ENCODE measurements around the gene SLU7.

SLU7 gene

GRCh38 chr5:160369990-160370712, 48.7 kb downstream of the SLU7 start, which contains the start of gene C1QTNF2:
Gene C1QTNF2 (minus strand): TSS chr5:160370626. CDS start chr5:160355011, 15,615 bp downstream.
- H3K27ac ChIP-seq (ENCODE audit: low read depth in 2 of 2, low read length in 2 of 2), result peak within 1 kb of the TSS in 1 of 2 donors; percentile 33
- no peaks in the 10 kb centered on the region for H3K36me3 ChIP-seq (ENCODE audit: control insufficient read depth in 2 of 2, insufficient read depth in 2 of 2, low read length in 2 of 2)
- H3K9me3 ChIP-seq (ENCODE audit: control insufficient read depth in 2 of 2, low read length in 2 of 2), result no peaks in the 10 kb centered on the region
- H3K4me1 ChIP-seq (ENCODE audit: control insufficient read depth in 2 of 2, insufficient read depth in 2 of 2, low read length in 2 of 2), result peaks cover 0 to 3% of the 10 kb centered on the region in 2 donors
- H3K9ac ChIP-seq (ENCODE audit: low read depth in 1 of 2, low read length in 2 of 2), result peak within 1 kb of the TSS; percentile 4 to 36
- H3K27me3 ChIP-seq (ENCODE audit: control insufficient read depth in 2 of 2, insufficient read depth in 2 of 2, low read length in 2 of 2), result no peaks in the 10 kb centered on the region
- peak within 1 kb of the TSS; percentile 61 to 75 for H3K4me3 ChIP-seq (ENCODE audit: low read length in 2 of 2)

- Histone ChIP-seq H3K9ac (ENCODE audit: low read depth in 1 of 2, low read length in 2 of 2) (no peak overlapping the region), H3K9me3 (ENCODE audit: control insufficient read depth in 2 of 2, low read length in 2 of 2) (no peaks in the 10 kb centered on the region), H3K36me3 (ENCODE audit: control insufficient read depth in 2 of 2, insufficient read depth in 2 of 2, low read length in 2 of 2) (no peaks in the 10 kb centered on the region), H3K27ac (ENCODE audit: low read depth in 2 of 2, low read length in 2 of 2) (no peak overlapping the region), H3K27me3 (ENCODE audit: control insufficient read depth in 2 of 2, insufficient read depth in 2 of 2, low read length in 2 of 2) (no peaks in the 10 kb centered on the region), H3K4me1 (ENCODE audit: control insufficient read depth in 2 of 2, insufficient read depth in 2 of 2, low read length in 2 of 2) (peaks cover 4 to 6% of the 10 kb centered on the region in 2 donors), H3K4me3 (ENCODE audit: low read length in 2 of 2) (no peak overlapping the region)
These were observed 51.0 kb downstream of the SLU7 start for GRCh38 chr5:160367885-160368284.

GRCh38 chr5:160367261-160367660, 51.6 kb downstream of the SLU7 start:
- peaks cover 6 to 7% of the 10 kb centered on the region in 2 donors for H3K4me1 ChIP-seq (ENCODE audit: control insufficient read depth in 2 of 2, insufficient read depth in 2 of 2, low read length in 2 of 2)
- H3K9me3 ChIP-seq (ENCODE audit: control insufficient read depth in 2 of 2, low read length in 2 of 2), result no peaks in the 10 kb centered on the region
- H3K27ac ChIP-seq (ENCODE audit: low read depth in 2 of 2, low read length in 2 of 2), result no peak overlapping the region
- H3K9ac ChIP-seq (ENCODE audit: low read depth in 1 of 2, low read length in 2 of 2), result no peak overlapping the region
- H3K4me3 ChIP-seq (ENCODE audit: low read length in 2 of 2), result no peak overlapping the region
- H3K27me3 ChIP-seq (ENCODE audit: control insufficient read depth in 2 of 2, insufficient read depth in 2 of 2, low read length in 2 of 2), result no peaks in the 10 kb centered on the region
- no peaks in the 10 kb centered on the region for H3K36me3 ChIP-seq (ENCODE audit: control insufficient read depth in 2 of 2, insufficient read depth in 2 of 2, low read length in 2 of 2)

GRCh38 chr5:160366230-160366629, 52.7 kb downstream of the SLU7 start:
- Histone ChIP-seq H3K9me3 (ENCODE audit: control insufficient read depth in 2 of 2, low read length in 2 of 2) (no peaks in the 10 kb centered on the region), H3K9ac (ENCODE audit: low read depth in 1 of 2, low read length in 2 of 2) (no peak overlapping the region), H3K4me1 (ENCODE audit: control insufficient read depth in 2 of 2, insufficient read depth in 2 of 2, low read length in 2 of 2) (peaks cover 6 to 7% of the 10 kb centered on the region in 2 donors), H3K4me3 (ENCODE audit: low read length in 2 of 2) (no peak overlapping the region), H3K27ac (ENCODE audit: low read depth in 2 of 2, low read length in 2 of 2) (no peak overlapping the region), H3K27me3 (ENCODE audit: control insufficient read depth in 2 of 2, insufficient read depth in 2 of 2, low read length in 2 of 2) (no peaks in the 10 kb centered on the region), H3K36me3 (ENCODE audit: control insufficient read depth in 2 of 2, insufficient read depth in 2 of 2, low read length in 2 of 2) (no peaks in the 10 kb centered on the region)

- Histone ChIP-seq H3K9me3 (ENCODE audit: control insufficient read depth in 2 of 2, low read length in 2 of 2) (no peaks in the 10 kb centered on the region), H3K27ac (ENCODE audit: low read depth in 2 of 2, low read length in 2 of 2) (peak overlapping the region; percentile 7 to 31), H3K9ac (ENCODE audit: low read depth in 1 of 2, low read length in 2 of 2) (peak overlapping the region in 1 of 2 donors; percentile 18), H3K4me1 (ENCODE audit: control insufficient read depth in 2 of 2, insufficient read depth in 2 of 2, low read length in 2 of 2) (peaks cover 9 to 10% of the 10 kb centered on the region in 2 donors), H3K36me3 (ENCODE audit: control insufficient read depth in 2 of 2, insufficient read depth in 2 of 2, low read length in 2 of 2) (no peaks in the 10 kb centered on the region), H3K27me3 (ENCODE audit: control insufficient read depth in 2 of 2, insufficient read depth in 2 of 2, low read length in 2 of 2) (no peaks in the 10 kb centered on the region), H3K4me3 (ENCODE audit: low read length in 2 of 2) (no peak overlapping the region)
These were observed 55.1 kb downstream of the SLU7 start for GRCh38 chr5:160363660-160364395.

- Histone ChIP-seq H3K36me3 (ENCODE audit: control insufficient read depth in 2 of 2, insufficient read depth in 2 of 2, low read length in 2 of 2) (no peaks in the 10 kb centered on the region), H3K4me3 (ENCODE audit: low read length in 2 of 2) (no peak overlapping the region), H3K4me1 (ENCODE audit: control insufficient read depth in 2 of 2, insufficient read depth in 2 of 2, low read length in 2 of 2) (peaks cover 9 to 10% of the 10 kb centered on the region in 2 donors), H3K9ac (ENCODE audit: low read depth in 1 of 2, low read length in 2 of 2) (peak overlapping the region in 1 of 2 donors; percentile 18), H3K27ac (ENCODE audit: low read depth in 2 of 2, low read length in 2 of 2) (peak overlapping the region; percentile 16 to 31), H3K27me3 (ENCODE audit: control insufficient read depth in 2 of 2, insufficient read depth in 2 of 2, low read length in 2 of 2) (no peaks in the 10 kb centered on the region), H3K9me3 (ENCODE audit: control insufficient read depth in 2 of 2, low read length in 2 of 2) (no peaks in the 10 kb centered on the region)
These were observed 55.7 kb downstream of the SLU7 start for GRCh38 chr5:160363211-160363610.

- no peaks in the 10 kb centered on the region for H3K27me3 ChIP-seq (ENCODE audit: control insufficient read depth in 2 of 2, insufficient read depth in 2 of 2, low read length in 2 of 2)
- no peak overlapping the region for H3K9ac ChIP-seq (ENCODE audit: low read depth in 1 of 2, low read length in 2 of 2)
- H3K9me3 ChIP-seq (ENCODE audit: control insufficient read depth in 2 of 2, low read length in 2 of 2), result no peaks in the 10 kb centered on the region
- H3K27ac ChIP-seq (ENCODE audit: low read depth in 2 of 2, low read length in 2 of 2), result no peak overlapping the region
- H3K36me3 ChIP-seq (ENCODE audit: control insufficient read depth in 2 of 2, insufficient read depth in 2 of 2, low read length in 2 of 2), result no peaks in the 10 kb centered on the region
- peaks cover 9 to 10% of the 10 kb centered on the region in 2 donors for H3K4me1 ChIP-seq (ENCODE audit: control insufficient read depth in 2 of 2, insufficient read depth in 2 of 2, low read length in 2 of 2)
- no peak overlapping the region for H3K4me3 ChIP-seq (ENCODE audit: low read length in 2 of 2)
These were observed 57.2 kb downstream of the SLU7 start for GRCh38 chr5:160361624-160362228.

- Histone ChIP-seq H3K27me3 (ENCODE audit: control insufficient read depth in 2 of 2, insufficient read depth in 2 of 2, low read length in 2 of 2) (no peaks in the 10 kb centered on the region), H3K27ac (ENCODE audit: low read depth in 2 of 2, low read length in 2 of 2) (peak overlapping the region in 1 of 2 donors; percentile 15), H3K9ac (ENCODE audit: low read depth in 1 of 2, low read length in 2 of 2) (no peak overlapping the region), H3K4me3 (ENCODE audit: low read length in 2 of 2) (no peak overlapping the region), H3K4me1 (ENCODE audit: control insufficient read depth in 2 of 2, insufficient read depth in 2 of 2, low read length in 2 of 2) (peaks cover 9 to 10% of the 10 kb centered on the region in 2 donors), H3K9me3 (ENCODE audit: control insufficient read depth in 2 of 2, low read length in 2 of 2) (no peaks in the 10 kb centered on the region), H3K36me3 (ENCODE audit: control insufficient read depth in 2 of 2, insufficient read depth in 2 of 2, low read length in 2 of 2) (no peaks in the 10 kb centered on the region)
These were observed 58.6 kb downstream of the SLU7 start for GRCh38 chr5:160360310-160360709.

- H3K4me1 ChIP-seq (ENCODE audit: control insufficient read depth in 2 of 2, insufficient read depth in 2 of 2, low read length in 2 of 2), result peaks cover 9 to 10% of the 10 kb centered on the region in 2 donors
- no peak overlapping the region for H3K4me3 ChIP-seq (ENCODE audit: low read length in 2 of 2)
- peak overlapping the region in 1 of 2 donors; percentile 15 for H3K27ac ChIP-seq (ENCODE audit: low read depth in 2 of 2, low read length in 2 of 2)
- H3K27me3 ChIP-seq (ENCODE audit: control insufficient read depth in 2 of 2, insufficient read depth in 2 of 2, low read length in 2 of 2), result no peaks in the 10 kb centered on the region
- H3K9ac ChIP-seq (ENCODE audit: low read depth in 1 of 2, low read length in 2 of 2), result no peak overlapping the region
- no peaks in the 10 kb centered on the region for H3K9me3 ChIP-seq (ENCODE audit: control insufficient read depth in 2 of 2, low read length in 2 of 2)
- no peaks in the 10 kb centered on the region for H3K36me3 ChIP-seq (ENCODE audit: control insufficient read depth in 2 of 2, insufficient read depth in 2 of 2, low read length in 2 of 2)
These were observed 59.1 kb downstream of the SLU7 start for GRCh38 chr5:160359816-160360215.

GRCh38 chr5:160359242-160359641, 59.6 kb downstream of the SLU7 start:
- Histone ChIP-seq H3K27ac (ENCODE audit: low read depth in 2 of 2, low read length in 2 of 2) (no peak overlapping the region), H3K4me3 (ENCODE audit: low read length in 2 of 2) (no peak overlapping the region), H3K4me1 (ENCODE audit: control insufficient read depth in 2 of 2, insufficient read depth in 2 of 2, low read length in 2 of 2) (peaks cover 9 to 10% of the 10 kb centered on the region in 2 donors)

More at GRCh38 chr5:160359242-160359641, 59.6 kb downstream of the SLU7 start:
- no peaks in the 10 kb centered on the region for H3K27me3 ChIP-seq (ENCODE audit: control insufficient read depth in 2 of 2, insufficient read depth in 2 of 2, low read length in 2 of 2)
- H3K36me3 ChIP-seq (ENCODE audit: control insufficient read depth in 2 of 2, insufficient read depth in 2 of 2, low read length in 2 of 2), result no peaks in the 10 kb centered on the region
- H3K9ac ChIP-seq (ENCODE audit: low read depth in 1 of 2, low read length in 2 of 2), result no peak overlapping the region
- H3K9me3 ChIP-seq (ENCODE audit: control insufficient read depth in 2 of 2, low read length in 2 of 2), result no peaks in the 10 kb centered on the region
